Fibroblast of pulmonary artery (primary cell): Measurements from ENCODE around the gene NAA60.
"Not testable (repeated sequence)": the region's sequence is repeated elsewhere in the genome, so short reads cannot be mapped to it uniquely, and the experiment has no call there.

ENCODE experiments used
- DNase-seq: peaks from one replicate; pipeline ENCODE4 v3.0.0-alpha.2; 2010; ENCODE audit warnings: low read depth
- H3K4me3 ChIP-seq: replicated peaks from 2 replicates; pipeline ENCODE4 v1.5.1; 2011; ENCODE audit warnings: low read depth, mild to moderate bottlenecking, control low read depth, low read length, moderate library complexity
- TF ChIP-seq, protein P1 (sequence below): IDR thresholded peaks from 2 replicates; pipeline ENCODE4 v1.5.1; 2011; ENCODE audit warnings: mild to moderate bottlenecking, control low read depth, low read length, inconsistent platforms; ENCODE audit errors: missing control alignments

Gene NAA60

DNA sequence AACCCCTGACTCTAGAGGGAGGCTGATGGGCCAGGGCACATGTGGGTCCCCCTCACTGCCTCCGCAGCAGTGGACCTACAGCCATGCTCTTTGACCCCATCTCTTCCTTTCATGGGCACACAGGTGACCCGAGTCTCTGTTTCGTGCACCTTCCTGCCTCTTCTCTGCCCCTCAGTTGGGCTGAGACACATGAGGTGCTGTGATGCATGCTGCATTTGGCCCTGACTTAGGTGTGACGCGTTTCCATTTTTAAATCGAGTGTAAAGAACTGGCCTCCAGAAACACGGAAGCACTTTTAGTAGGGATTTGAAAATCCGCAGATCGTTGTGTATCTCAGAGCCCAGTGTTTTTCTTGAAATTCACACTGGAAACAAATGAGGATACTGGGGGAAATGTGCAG, 27.2 kb downstream of the NAA60 start:
- no peak for DNase-seq
- TF ChIP-seq, protein P1, sequence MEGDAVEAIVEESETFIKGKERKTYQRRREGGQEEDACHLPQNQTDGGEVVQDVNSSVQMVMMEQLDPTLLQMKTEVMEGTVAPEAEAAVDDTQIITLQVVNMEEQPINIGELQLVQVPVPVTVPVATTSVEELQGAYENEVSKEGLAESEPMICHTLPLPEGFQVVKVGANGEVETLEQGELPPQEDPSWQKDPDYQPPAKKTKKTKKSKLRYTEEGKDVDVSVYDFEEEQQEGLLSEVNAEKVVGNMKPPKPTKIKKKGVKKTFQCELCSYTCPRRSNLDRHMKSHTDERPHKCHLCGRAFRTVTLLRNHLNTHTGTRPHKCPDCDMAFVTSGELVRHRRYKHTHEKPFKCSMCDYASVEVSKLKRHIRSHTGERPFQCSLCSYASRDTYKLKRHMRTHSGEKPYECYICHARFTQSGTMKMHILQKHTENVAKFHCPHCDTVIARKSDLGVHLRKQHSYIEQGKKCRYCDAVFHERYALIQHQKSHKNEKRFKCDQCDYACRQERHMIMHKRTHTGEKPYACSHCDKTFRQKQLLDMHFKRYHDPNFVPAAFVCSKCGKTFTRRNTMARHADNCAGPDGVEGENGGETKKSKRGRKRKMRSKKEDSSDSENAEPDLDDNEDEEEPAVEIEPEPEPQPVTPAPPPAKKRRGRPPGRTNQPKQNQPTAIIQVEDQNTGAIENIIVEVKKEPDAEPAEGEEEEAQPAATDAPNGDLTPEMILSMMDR: no peak
- no peak overlapping the region for H3K4me3 ChIP-seq

DNA sequence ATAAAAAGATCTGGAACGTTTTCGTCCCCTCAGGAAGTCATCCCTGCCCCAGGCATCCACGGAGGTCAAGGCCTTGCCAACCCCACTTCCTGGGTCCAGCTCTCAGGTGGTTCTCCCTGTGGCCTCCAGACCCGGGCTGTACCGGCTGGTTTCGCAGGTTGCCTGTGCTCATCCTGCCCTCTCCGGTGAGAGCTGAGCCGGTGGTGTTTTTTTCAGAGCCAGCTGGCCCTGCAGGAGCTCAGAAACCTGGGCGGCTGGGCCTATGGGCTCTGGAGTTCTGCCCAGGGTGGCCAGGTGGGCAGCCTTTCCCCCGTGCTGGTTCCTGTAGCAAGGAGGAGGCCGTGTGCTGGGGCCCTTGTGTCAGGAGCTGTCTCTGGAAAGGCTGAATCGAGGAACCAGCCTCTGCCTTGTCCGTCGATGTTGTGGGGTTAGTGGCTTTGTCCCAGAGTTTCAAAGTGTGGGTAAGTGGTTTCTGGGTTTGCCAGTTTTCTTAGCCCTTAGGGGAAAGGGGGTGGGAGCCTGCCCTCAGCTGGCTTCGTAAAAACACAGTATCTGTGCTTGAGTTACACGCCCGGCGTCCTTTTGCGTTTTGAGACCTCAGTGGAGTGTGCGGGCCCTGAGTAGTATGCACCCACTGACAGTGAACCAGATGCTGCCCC, 28.2 kb downstream of the NAA60 start:
- no peak for DNase-seq
- H3K4me3 ChIP-seq: no peak overlapping the region
- TF ChIP-seq, protein P1: no peak

DNA sequence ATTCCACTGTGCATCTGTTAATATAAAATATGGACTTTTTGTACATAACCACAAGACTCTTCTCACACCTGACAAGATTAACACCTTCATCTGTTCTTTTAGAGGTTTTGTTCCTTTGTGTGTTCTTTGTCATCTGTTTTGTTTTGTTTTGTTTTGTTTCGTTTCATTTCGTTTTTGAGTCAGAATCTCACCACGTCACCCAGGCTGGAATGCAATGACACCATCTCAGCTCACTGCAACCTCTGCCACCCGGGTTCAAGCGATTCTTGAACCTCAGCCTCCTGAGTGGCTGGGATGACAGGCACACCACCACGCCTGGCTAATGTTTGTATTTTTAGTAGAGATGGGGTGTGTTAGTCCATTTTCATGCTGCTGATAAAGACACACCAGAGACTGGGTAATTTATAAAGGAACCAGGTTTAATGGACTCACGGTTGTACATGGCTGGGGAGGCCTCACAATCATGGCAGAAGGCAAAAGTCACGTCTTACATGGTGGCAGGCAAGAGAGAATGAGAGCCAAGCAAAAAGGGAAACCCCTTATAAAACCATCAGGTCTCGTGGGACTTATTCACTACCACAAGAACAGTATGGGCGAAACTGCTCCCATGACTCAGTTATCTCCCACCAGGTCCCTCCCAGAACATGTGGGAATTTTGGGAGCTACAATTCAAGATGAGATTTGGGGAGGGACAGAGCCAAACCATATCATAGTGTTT, 29.6 kb downstream of the NAA60 start:
- TF ChIP-seq, protein P1: no peak
- no peak overlapping the region for H3K4me3 ChIP-seq
- DNase-seq: no peak

DNA sequence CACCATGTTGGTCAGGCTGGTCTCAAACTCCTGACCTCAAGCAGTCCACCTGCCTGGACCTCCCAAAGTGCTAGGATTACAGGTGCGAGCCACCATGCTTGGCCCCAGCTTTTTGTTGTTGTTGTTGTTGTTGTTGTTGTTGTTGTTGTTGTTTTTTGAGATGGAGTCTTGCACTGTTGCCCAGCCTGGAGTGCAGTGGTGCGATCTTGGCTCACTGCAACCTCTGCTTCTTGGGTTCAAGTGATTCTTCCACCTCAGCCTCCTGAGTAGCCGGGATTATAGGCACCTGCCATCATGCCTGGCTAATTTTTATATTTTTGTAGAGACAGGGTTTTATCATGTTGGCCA, 30.1 kb downstream of the NAA60 start:
- not testable (repeated sequence) for DNase-seq, H3K4me3 ChIP-seq

DNA sequence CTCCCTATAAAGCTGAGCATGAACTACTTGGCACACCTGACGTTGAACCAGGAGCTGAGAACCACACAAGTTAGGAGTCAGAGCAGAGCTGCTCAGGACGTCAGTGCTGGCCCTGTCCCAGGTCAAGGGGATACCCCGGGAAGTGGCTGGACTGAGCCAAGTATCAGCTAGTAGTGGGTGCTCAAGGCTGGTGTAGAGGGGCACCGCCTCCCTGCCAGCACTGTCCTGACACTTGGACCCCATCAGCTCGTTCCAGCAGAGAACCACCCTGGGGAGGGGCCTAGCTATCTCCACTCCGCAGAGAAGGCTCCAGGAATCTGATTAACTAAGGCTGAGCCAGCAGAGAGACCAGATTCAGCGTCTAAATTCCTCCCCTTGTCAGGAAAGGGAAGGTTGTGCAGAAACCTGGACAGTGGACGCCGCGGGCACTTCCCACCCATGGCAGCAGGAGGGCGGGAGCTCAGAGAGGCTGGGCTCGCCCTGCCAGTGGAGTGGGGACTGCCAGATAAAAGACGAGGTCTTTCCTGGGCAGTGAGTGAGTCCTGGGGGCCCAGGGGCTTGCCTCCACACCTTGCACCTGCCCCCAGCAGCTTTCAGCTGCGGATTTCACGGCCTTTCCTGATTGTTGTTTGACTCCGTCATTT, 30.8 kb downstream of the NAA60 start:
- H3K4me3 ChIP-seq: no peak overlapping the region
- DNase-seq: no peak
- TF ChIP-seq, protein P1: no peak

DNA sequence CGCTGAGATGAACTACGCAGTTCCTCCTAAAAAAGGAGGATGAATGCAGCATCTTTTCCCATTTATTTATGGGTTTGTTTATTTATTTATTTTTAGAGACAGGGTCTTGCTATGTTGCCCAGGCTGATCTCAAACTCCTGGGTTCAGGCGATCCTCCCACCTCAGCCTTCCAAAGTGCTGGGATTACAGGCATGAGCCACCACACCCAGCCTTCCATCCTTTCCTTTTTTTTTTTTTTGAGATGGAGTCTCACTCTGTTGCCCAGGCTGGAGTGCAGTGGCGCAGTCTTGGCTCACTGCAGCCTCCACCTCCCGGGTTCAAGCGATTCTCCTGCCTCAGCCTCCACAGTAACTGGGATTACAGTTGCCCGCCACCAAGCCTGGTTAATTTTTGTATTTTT, 31.4 kb downstream of the NAA60 start:
- H3K4me3 ChIP-seq, DNase-seq: not testable (repeated sequence)

DNA sequence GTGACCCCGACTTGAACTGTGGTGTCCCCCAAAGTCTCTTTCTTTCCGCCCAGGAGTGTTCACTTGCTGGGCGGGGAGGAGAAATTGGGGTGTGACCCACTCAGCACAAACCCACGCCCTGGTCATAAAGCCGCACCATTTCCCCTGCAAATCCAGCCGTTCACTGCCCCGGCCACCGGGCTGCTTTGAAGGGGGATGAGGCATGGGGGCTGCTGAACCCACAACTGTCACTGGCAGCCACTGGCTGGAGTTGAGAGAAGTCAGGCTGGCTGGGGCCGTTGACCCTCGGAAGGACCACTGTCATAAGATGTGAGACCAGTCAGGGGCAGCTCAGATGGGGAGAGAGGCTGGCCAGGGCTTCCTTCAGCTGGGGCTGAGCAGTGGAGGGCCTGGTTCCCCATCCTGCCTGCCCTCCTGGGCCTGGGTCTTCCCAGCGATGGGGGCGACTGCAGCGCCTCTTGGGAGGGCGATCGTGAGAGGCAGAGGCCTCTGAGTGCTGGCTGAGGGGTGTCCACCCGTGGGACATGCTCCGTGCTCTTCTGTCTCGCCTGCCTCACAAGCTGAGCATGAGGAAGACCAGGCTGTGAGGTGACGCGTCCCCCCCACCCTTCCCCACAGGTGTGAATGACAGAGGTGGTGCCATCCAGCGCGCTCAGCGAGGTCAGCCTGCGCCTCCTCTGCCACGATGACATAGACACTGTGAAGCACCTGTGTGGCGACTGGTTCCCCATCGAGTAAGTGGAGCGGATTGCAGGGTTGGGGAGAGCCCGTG, 32.3 kb downstream of the NAA60 start:
- no peak overlapping the region for H3K4me3 ChIP-seq
- DNase-seq: no peak
- TF ChIP-seq, protein P1: no peak
